ENCODE data around the gene CARD11. TPM values are rescaled to one million over a fixed set of nuclear protein-coding genes. Genes with fewer than 3 reads are reported as not detected.

The CARD11 gene
- total and polyA plus RNA-seq, 8 donors = 0.31 to 6.2 (median 1.5) TPM

GRCh38 chr7:2937701-2938513 is 105.8 kb downstream of the CARD11 start:
- Histone ChIP-seq H3K27me3 (no peaks in the 10 kb centered on the region), H3K9me3 (no peaks in the 10 kb centered on the region), H3K27ac (no peak overlapping the region), H3K36me3 (no peaks in the 10 kb centered on the region), H3K4me1 (no peaks in the 10 kb centered on the region), H3K4me3 (no peak overlapping the region)
- TF ChIP-seq CTCF (IDR thresholded peaks at IDR 0.05) = no peak
- no peak for FAIRE-seq
- peak in 1 of 6 donors; percentile 36 for DNase-seq
- intact Hi-C loops (cut with DNase I) = no loop called here
- WGBS, 2 donors = 62 to 63% methylated on average over 19 of the region's 19 CpGs
- ATAC-seq = no peak

- ATAC-seq (no peak), FAIRE-seq (no peak), DNase-seq (peak in 1 of 6 donors; percentile 44)
- H3K4me3 ChIP-seq = no peak overlapping the region
- no peak for TF ChIP-seq CTCF (IDR thresholded peaks at IDR 0.05)
- intact Hi-C loops (cut with DNase I) = no loop called here
- WGBS, 2 donors = 82 to 88% methylated on average over 29 of the region's 29 CpGs
- no peak overlapping the region for H3K27ac ChIP-seq
- H3K27me3 ChIP-seq = no peaks in the 10 kb centered on the region
- H3K36me3 ChIP-seq = no peaks in the 10 kb centered on the region
- no peaks in the 10 kb centered on the region for H3K9me3 ChIP-seq
- no peaks in the 10 kb centered on the region for H3K4me1 ChIP-seq
Observed at GRCh38 chr7:2936891-2937580, 106.6 kb downstream of the CARD11 start.

- no peak for FAIRE-seq
- Histone ChIP-seq H3K27me3 (no peaks in the 10 kb centered on the region), H3K4me1 (no peaks in the 10 kb centered on the region), H3K27ac (no peak overlapping the region), H3K9me3 (no peaks in the 10 kb centered on the region), H3K36me3 (no peaks in the 10 kb centered on the region), H3K4me3 (no peak overlapping the region)
- DNase-seq = peak in 1 of 6 donors; percentile 19
- no peak for ATAC-seq
- 81 to 89% methylated on average over 8 of the region's 8 CpGs for WGBS, 2 donors
- no peak for TF ChIP-seq CTCF (IDR thresholded peaks at IDR 0.05)
- intact Hi-C loops (cut with DNase I) = no loop called here
Observed at GRCh38 chr7:2936301-2936700, 107.4 kb downstream of the CARD11 start.

- intact Hi-C loops (cut with DNase I) = no loop called here
- H3K4me3 ChIP-seq = no peak overlapping the region
- H3K4me1 ChIP-seq = no peaks in the 10 kb centered on the region
- TF ChIP-seq CTCF (IDR thresholded peaks at IDR 0.05) = no peak
- H3K27me3 ChIP-seq = no peaks in the 10 kb centered on the region
- H3K9me3 ChIP-seq = no peaks in the 10 kb centered on the region
- DNase-seq = peak in 1 of 6 donors; percentile 36
- no peak for FAIRE-seq
- H3K27ac ChIP-seq = no peak overlapping the region
- no peak for ATAC-seq
- WGBS, 2 donors = 88 to 93% methylated on average over 20 of the region's 20 CpGs
- no peaks in the 10 kb centered on the region for H3K36me3 ChIP-seq
Observed at GRCh38 chr7:2934984-2935740, 108.5 kb downstream of the CARD11 start.
